NCI-H2171 (cell line): ENCODE measurements around the gene CXCL10.
A peak's percentile ranks its signal among the peaks of the same experiment; 100 is the strongest.
"Not testable (repeated sequence)": the region's sequence is repeated elsewhere in the genome, so short reads cannot be mapped to it uniquely, and the experiment has no call there.

Experiments used
- DNase-seq: peaks from one replicate; lab custom pipeline; 2025; lab: John Stamatoyannopoulos, UW

CXCL10 gene

GRCh38 chr4:76028350-76028765 is 5.1 kb upstream of the CXCL10 start:
- no peak for DNase-seq

- no peak for DNase-seq
Measured at GRCh38 chr4:76024065-76024464, 768 bp upstream of the CXCL10 start.

DNA sequence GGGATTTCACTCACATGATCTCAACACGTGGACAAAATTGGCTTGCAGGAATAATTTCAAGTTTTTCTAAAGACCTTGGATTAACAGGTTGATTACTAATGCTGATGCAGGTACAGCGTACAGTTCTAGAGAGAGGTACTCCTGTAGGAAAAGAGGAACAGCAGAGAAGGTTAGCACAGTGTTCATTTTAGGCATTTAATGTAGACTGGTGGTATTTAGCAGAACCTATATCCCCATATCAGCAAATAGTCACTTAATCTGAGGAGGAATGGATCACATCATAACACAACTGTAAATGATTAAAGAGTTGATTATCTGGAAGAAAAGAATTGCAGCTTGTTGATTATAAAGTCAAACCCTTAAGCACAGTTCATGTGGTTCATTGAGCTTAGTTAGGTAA is 620 bp downstream of the CXCL10 start:
- DNase-seq: no peak

DNA sequence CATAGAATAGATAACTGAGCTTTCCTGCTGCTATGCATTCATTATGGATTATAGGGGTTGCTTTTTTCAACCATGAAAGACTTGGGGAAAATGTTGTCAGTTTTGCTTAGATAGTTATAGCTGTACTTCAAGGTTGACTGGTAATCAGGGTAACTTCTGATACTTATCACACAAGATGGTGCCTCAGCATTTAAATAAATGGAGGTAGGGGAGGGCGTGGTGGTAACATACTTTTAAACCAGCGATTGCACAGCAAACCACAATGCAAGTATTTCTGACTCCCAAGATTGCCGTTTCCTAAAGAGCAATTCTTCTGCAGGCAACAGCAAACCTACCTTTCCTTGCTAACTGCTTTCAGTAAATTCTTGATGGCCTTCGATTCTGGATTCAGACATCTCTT is 1.3 kb downstream of the CXCL10 start:
- no peak for DNase-seq

- no peak for DNase-seq
Measured at GRCh38 chr4:76017056-76017686, 6.1 kb downstream of the CXCL10 start.

- no peak for DNase-seq
Measured at GRCh38 chr4:76016393-76016792, 6.9 kb downstream of the CXCL10 start.

DNA sequence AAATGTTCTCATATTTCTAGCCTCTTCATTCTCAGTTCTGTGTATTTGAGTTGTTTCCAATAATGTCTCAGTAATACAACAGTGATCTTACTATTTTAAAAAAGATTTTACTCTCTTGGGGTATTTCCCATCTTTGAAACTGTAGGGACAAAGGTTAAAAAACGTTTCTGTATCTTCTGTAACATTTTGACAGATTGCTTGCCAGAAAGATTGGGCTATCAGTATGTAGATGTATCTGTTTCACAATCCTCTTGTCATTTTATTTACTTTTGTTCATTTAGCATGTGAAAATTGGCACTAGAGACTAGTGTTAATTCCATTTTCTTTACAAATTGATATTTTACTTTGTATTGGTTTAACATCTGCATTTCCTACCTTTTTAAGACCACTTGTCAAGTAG is 9.8 kb downstream of the CXCL10 start:
- DNase-seq: no peak

- no peak for DNase-seq
Measured at GRCh38 chr4:76012388-76012801, 10.9 kb downstream of the CXCL10 start.

GRCh38 chr4:76011700-76012387 is 11.5 kb downstream of the CXCL10 start:
- DNase-seq: no peak

- no peak for DNase-seq
Measured at GRCh38 chr4:76011018-76011670, 12.2 kb downstream of the CXCL10 start.

GRCh38 chr4:76010576-76010975 is 12.7 kb downstream of the CXCL10 start:
- DNase-seq: no peak

DNA sequence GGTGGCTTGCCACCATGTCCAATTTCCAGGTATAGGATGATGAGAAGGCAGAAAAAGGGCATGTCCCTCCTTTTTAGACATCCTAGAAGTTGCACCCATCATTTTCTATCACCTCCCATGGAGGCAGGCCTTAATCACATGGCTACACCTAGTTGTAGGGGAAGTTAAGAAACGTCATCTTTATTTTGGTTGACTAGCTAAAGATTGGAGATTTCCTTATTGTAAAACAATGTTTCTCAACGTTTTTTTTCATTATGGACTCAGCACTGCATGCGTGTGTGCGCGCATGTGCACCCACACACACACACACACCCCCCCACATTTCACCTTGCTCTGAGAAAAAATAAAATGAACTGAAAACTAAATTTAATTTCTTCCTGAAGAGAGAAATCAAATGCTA is 14.0 kb downstream of the CXCL10 start:
- no peak for DNase-seq

- no peak for DNase-seq
Measured at GRCh38 chr4:76007089-76007862, 16.0 kb downstream of the CXCL10 start, which contains the start of gene CXCL9. CXCL9 (minus strand) TSS chr4:76007509; CDS start chr4:76007449, 60 bp downstream.

DNA sequence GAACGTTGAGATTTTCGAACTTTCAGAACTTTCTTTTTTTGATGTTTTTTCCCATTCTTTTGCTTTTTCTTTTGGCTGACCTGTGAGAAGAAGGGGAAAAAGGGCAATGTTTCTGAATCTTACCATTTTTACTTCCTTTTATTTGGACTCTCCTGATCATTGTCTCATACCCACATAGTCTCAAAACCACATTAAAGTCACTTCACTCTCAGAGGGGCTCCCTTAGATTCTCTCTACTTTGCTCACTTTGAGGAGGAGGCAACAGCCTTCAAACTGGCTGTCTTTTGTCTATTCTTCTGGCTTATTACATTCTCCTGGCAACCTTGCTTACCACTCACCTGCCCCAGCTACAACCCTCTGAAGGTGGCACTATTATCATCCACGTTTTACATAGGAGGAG is 19.7 kb downstream of the CXCL10 start:
- DNase-seq: no peak

DNA sequence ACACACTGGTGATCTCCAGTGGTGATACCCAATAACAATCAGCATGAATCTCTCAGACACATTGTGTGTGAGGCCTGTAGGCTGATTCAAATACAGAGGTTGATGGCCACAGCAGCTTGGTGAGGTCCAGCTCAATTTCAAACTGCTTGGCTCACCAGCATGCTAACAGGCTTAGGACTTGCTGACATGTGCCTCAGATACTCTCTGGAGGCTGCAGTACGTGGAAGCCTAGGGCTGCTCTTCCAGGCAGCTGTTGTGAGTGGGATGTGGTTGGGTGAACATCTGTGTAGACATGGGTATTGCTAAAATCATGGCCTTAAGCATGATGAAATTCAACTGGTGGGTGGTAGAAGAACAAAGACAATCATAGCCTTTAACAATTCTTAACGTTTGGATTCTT is 20.3 kb downstream of the CXCL10 start:
- DNase-seq: no peak

DNA sequence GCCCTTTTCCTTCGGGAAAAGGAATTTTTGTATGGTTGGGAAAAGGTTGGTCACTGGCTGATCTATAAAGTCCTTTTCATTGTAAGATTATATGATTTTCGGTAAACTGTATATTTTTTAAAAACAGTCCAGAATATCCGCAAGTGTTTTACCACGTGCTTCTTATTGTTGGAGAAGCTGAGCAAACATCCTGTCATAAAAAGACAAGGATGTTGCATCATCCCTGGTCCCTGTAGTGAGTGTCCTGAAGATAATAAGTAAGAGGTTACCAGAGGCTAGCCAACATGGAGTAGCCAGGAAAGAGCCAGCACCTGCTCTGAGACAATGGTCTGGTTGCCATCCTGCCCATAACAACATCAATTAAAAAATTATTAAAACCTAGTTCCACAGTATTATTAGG is 21.1 kb downstream of the CXCL10 start:
- no peak for DNase-seq

GRCh38 chr4:76001700-76002099 is 21.6 kb downstream of the CXCL10 start:
- no peak for DNase-seq

- DNase-seq: no peak
Measured at GRCh38 chr4:76000279-76000678, 23.0 kb downstream of the CXCL10 start.

DNA sequence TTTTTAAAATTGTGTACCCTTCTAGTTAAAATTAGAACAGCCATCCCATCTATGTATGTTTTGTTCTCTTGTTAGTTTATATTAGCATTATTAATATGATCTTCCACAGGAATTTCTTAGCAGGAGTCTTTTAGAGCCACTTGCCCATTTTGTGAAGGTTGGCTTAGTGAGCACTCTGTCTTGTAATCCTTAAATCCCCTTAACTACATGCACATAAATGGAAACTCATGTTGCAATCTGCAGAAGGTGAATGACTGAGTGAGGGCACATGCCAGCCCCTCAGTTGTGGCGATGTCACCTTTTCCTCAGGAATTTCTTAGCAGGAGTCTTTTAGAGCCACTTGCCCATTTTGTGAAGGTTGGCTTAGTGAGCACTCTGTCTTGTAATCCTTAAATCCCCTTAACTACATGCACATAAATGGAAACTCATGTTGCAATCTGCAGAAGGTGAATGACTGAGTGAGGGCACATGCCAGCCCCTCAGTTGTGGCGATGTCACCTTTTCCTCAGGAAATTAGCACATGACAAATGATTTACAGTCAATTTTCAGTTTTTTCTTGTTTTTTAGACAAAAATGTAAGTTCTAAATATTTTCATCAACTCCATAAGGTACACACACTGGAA is 24.7 kb downstream of the CXCL10 start:
- not testable (repeated sequence) for DNase-seq

GRCh38 chr4:75997946-75998345 is 25.4 kb downstream of the CXCL10 start:
- DNase-seq: no peak

GRCh38 chr4:75997081-75997480 is 26.2 kb downstream of the CXCL10 start:
- no peak for DNase-seq

DNA sequence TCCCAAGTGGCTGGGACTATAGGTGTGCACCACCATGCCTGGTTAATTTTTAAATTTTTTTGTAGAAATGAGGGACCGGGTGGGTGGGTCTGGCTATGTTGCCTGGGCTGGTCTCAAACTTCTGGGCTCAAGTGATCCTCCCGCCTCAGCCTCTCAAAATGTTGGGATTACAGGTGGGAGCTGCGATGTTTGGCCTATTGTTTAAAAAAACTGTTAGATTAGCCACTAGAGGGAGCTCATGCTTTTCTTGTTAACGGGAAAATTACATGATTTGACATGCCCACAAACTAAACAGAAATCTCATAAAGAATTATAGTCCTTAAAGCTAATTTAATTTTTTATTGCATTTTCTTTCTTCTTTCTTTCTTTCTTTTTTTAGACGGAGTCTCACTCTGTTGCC is 27.6 kb downstream of the CXCL10 start:
- peak; percentile 12 for DNase-seq
